Measurements from ENCODE around the gene CTDSP1.

CTDSP1 gene

DNA sequence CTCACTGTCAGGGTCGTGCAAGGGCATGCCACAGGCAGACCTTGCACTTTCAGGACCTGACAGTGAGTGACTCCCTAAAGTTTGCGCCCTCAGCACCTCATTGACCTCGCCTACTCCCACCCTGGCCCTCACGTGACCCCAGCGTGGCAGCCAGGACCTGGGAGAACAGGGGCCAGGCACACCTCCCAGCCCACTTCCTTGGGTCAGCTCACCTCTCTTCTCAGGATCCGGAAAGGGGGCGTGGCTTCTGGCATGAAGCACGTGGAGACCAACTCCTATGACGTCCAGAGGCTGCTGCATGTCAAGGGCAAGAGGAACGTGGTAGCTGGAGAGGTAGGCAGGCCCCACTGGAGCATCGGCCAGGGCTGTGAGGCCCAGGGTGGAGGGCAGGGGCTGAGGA, 28.1 kb downstream of the CTDSP1 start:
- DNase-seq: no peak

DNA sequence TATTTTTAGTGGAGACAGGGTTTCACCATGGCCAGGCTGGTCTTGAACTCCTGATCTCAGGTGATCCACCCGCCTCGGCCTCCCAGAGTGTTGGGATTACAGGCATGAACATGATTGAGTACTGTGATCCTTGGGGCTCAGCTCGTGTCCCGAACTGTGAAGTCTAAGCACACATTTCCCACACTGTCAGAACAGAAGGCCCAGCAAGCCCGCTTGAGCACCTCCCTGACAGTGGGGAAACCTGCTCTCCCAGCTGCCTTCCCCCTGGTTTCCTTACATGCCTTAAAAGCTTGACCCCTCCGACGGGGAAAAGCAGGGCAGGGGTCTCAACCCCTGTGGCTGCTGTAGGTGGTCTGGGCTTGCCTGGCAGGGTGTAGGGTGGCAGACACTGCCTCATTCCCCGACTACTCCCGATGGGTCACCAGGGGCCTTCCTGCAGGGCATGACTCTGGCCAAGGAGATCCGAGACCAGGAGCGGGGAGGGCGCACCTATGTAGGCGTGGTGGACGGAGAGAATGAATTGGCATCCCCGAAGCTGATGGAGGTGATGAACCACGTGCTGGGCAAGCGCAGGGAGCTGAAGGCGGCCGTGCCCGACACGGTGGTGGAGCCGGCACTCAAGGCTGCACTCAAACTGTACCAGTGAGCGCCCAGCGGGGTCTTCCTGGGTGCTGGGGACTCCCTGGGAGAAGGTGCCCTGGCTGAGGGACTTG, 29.3 kb downstream of the CTDSP1 start:
- DNase-seq: no peak

- DNase-seq: no peak
These were observed 30.4 kb downstream of the CTDSP1 start for GRCh38 chr2:218429911-218430692.

- DNase-seq: no peak
These were observed 31.1 kb downstream of the CTDSP1 start for GRCh38 chr2:218430721-218431120.

DNA sequence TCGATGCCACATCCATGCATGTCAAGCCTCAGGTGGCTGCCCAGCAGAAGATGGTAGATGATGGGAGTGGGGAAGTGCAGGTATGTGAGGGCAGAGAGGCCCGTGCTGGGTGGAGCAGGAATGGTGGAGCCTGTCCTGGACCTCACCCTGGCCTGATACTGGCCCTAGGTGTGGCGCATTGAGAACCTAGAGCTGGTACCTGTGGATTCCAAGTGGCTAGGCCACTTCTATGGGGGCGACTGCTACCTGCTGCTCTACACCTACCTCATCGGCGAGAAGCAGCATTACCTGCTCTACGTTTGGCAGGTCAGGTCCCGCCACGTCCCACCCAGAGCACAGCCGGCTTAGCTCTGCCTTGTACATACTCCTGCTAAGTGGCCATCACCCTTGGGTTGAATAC, 32.2 kb downstream of the CTDSP1 start:
- no peak for DNase-seq

DNA sequence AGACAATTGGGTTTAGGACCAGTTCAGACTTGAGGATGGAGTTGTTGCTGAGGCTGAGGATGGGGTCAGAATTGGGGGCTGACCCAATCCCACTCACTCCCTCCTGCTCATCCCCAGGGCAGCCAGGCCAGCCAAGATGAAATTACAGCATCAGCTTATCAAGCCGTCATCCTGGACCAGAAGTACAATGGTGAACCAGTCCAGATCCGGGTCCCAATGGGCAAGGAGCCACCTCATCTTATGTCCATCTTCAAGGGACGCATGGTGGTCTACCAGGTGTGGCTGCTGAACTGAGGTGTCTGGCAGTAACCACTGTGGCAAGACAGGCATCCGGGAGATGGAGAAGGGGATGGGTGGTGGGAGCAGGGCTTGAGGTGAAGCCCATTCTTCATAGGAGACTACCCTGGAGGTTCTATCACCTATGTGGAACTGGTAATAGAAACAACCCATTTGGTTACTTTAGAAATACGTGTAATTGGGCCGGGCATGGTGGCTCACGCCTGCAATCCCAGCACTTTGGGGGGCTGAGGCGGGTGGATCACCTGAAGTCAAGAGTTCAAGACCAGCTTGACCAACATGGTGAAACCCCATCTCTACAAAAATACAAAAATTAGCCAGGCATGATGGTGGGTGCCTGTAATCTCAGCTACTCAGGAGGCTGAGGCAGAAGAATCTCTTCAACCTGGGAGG, 33.2 kb downstream of the CTDSP1 start:
- DNase-seq: no peak

DNA sequence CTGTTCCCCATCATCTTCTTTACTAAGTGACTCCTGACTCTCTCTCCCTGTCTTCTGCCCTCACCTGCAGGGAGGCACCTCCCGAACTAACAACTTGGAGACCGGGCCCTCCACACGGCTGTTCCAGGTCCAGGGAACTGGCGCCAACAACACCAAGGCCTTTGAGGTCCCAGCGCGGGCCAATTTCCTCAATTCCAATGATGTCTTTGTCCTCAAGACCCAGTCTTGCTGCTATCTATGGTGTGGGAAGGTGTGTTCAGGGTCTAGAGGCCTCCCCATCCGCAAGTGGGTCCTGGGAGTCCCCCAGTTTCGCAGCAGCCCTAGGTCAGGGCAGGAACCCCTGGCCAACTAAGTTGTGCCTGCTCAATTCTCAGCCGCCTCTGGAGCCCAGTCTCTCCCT, 34.8 kb downstream of the CTDSP1 start:
- no peak for DNase-seq

DNA sequence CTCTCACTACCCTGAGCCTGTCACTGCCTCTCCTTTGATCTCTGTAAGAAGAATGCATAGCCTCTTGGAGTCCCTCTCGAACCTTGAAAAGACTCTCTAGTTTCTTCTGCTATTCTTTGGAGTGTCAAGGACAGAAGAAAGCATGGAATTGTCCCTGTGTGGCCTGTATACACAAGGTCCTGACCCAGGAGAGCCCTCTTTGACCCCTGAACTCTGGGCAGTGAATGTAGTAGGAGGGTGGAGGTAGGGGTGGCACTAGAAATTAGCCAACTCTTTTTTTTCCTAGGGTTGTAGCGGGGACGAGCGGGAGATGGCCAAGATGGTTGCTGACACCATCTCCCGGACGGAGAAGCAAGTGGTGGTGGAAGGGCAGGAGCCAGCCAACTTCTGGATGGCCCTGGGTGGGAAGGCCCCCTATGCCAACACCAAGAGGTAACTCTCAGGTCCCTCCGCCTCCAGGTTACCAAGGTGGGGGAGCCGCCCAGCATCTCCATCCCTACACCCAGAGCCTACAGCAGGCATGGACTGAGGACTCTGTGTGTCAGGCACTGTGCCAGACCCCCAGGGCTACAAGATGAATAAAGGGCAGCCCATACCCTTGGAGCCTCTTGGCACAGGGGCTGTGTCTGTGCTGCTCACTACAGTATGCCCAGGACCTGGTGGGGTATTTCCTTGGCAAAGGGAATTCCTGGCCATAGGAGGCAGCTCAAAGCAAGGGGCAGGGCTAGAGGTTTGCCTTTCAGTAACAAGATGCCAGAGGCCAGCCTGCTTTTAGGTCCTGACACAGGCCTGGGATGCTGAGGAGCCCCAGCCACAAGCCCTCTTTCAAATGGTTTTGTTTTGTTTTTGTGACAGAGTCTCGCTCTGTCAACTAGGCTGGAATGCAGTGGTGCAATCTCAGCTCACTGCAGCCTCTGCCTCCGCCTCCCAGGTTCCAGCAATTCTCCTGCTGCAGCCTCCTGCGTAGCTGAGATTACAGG, 35.6 kb downstream of the CTDSP1 start:
- DNase-seq: no peak

DNA sequence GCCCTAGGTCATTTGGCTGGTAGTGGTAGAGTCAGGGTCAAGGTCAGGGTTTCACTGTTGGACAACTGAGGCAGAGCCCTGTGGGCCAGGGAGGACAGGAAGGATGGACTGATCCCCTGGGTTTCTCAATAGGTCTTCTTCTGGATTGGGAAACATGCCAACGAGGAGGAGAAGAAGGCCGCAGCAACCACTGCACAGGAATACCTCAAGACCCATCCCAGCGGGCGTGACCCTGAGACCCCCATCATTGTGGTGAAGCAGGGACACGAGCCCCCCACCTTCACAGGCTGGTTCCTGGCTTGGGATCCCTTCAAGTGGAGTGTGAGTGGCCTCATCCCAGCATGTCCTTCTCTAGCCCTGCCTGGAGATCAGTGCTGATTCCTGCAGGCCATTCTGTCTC, 37.3 kb downstream of the CTDSP1 start:
- no peak for DNase-seq

- DNase-seq: no peak
These were observed 38.3 kb downstream of the CTDSP1 start for GRCh38 chr2:218437969-218438368.

DNA sequence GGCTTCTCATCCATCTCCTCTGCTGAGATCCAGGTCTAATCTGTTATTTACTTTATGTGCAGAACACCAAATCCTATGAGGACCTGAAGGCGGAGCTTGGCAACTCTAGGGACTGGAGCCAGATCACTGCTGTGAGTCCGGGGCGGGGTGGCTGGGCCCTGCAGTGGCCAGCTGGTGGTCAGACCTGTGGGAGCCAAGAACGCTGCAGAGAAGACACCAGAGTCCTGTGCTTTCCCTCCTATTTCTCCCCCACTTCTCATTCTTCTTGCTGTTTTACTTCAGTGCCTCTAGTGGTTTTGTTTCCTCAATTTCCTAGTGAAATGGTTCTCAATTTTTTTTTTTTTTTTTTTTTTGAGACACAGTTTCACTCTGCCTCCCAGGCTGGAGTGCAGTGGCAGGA, 38.9 kb downstream of the CTDSP1 start:
- no peak for DNase-seq

- no peak for DNase-seq
These were observed 45.2 kb downstream of the CTDSP1 start for GRCh38 chr2:218444692-218445357.

DNA sequence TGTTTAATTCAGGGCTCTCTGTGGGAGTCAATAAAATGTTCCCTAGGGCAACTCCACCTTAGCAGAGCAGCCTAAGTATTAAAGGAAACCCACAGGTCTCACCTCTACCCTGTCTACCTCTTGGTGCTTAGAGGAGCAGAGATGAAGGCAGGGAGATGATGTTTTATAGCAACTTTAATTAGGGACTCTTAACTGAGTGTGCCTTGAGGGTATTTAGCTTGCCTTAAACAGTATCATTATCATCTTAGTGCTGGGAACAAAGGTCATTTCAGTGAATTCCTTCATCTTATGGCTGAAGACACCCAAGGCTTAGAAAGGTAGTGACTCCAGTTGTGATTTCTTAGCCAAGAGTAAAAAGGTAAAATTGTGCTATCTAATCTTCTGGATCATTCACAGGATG, 45.9 kb downstream of the CTDSP1 start:
- DNase-seq: no peak

- no peak for DNase-seq
These were observed 46.9 kb downstream of the CTDSP1 start for GRCh38 chr2:218446547-218446946.

DNA sequence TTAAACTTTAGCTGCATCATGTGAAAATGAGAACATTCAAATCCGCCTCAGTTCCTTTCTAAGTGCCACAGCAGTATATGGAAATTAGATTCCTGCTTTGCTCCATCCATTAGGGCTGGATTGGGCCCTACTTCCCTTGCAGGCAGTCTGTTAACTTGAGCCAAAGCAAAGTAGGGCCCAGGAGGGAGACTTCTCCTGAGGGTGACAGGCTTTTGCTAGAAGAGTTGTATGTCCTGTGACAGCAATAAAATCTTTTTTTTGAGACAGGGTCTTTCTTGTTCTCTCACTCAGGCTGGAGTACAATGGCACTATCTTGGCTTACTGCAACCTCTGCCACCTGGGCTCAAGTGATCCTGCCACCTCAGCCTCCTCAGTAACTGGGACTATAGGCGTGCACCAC, 47.4 kb downstream of the CTDSP1 start:
- no peak for DNase-seq

DNA sequence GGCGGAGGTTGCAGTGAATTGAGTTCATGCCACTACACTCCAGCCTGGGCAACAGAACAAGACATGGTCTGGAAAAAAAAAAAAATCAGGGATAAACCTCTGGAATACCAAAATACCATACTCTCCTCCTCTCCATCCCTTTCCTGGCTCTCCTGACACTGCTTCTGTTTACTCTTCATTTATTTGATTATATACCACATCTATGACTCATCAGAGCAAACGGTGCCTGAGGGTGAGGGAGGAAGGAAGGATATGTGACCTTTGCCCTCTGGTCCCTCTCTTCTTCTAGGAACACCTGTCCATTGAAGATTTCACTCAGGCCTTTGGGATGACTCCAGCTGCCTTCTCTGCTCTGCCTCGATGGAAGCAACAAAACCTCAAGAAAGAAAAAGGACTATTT, 49.3 kb downstream of the CTDSP1 start:
- no peak for DNase-seq

- DNase-seq: no peak
These were observed 52.4 kb downstream of the CTDSP1 start for GRCh38 chr2:218452079-218452478.

All from NCI-H1436 treated with DMSO at 0.1 percent for 48 hours (cell line).